Esophagus squamous epithelium (tissue), 4 donors: Measurements from ENCODE around the gene GPR26.

ENCODE experiments used
- POLR2A ChIP-seq, 4 donors: fragments of 450-650 bp; IDR thresholded peaks; one replicate each; pipeline ENCODE4 v1.6.1; 2017; ENCODE audit warnings: antibody characterized with exemption in 4 of 4, mild to moderate bottlenecking in 4 of 4, moderate library complexity in 3 of 4
- TF ChIP-seq, protein P1 (sequence below), 6 experiments: fragments of 450-650 bp in 4 of 6; fragments of 200-600 bp in 2 of 6; sonication (generic) in 2 of 6; IDR thresholded peaks; one replicate each; pipeline ENCODE4 v1.5.1; 2016 to 2019; ENCODE audit warnings: antibody characterized with exemption in 6 of 6, mild to moderate bottlenecking in 4 of 6, moderate library complexity in 4 of 6

DNA sequence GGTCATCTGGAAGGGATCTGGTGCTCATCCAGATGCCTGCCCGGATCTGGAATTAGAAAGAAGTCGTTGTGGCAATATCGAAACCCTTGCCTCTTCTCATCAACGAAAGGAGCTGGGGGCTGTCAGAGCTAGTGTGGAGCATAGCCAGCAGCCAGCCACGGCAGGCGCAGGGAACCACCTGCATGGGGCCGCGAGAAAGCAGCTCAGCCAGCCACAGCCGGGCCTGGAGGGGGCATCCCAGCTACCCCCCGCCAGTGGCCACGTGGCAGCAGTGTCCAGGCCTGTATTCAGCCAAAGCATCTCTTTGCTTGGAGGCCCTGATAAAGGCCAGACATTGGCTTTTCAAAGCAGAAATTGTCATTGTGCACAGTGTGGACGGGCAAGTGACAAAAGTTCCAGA is 19.1 kb downstream of the GPR26 start:
- TF ChIP-seq, protein P1, sequence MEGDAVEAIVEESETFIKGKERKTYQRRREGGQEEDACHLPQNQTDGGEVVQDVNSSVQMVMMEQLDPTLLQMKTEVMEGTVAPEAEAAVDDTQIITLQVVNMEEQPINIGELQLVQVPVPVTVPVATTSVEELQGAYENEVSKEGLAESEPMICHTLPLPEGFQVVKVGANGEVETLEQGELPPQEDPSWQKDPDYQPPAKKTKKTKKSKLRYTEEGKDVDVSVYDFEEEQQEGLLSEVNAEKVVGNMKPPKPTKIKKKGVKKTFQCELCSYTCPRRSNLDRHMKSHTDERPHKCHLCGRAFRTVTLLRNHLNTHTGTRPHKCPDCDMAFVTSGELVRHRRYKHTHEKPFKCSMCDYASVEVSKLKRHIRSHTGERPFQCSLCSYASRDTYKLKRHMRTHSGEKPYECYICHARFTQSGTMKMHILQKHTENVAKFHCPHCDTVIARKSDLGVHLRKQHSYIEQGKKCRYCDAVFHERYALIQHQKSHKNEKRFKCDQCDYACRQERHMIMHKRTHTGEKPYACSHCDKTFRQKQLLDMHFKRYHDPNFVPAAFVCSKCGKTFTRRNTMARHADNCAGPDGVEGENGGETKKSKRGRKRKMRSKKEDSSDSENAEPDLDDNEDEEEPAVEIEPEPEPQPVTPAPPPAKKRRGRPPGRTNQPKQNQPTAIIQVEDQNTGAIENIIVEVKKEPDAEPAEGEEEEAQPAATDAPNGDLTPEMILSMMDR (IDR thresholded peaks at IDR 0.05), result no peak
- no peak for TF ChIP-seq POLR2A (IDR thresholded peaks at IDR 0.05)
